ENCODE measurements around the gene AGPS.
"Not testable (repeated sequence)": the region's sequence is repeated elsewhere in the genome, so short reads cannot be mapped to it uniquely, and the experiment has no call there.

The AGPS gene

GRCh38 chr2:177392373-177393202, at the start of gene AGPS:
Gene AGPS, plus strand, starts transcription at chr2:177392773. Its CDS starts 17 bp downstream, at chr2:177392790.
- DNase-seq = peak; percentile 60

- no peak for DNase-seq
These were observed 48.8 kb upstream of the AGPS start for GRCh38 chr2:177343773-177344172.

- DNase-seq = no peak
These were observed 48.3 kb upstream of the AGPS start for GRCh38 chr2:177344316-177344715.

- DNase-seq = no peak
These were observed 46.4 kb upstream of the AGPS start for GRCh38 chr2:177346192-177346591.

- DNase-seq = no peak
These were observed 45.0 kb upstream of the AGPS start for GRCh38 chr2:177347570-177347969.

GRCh38 chr2:177348118-177348654, 44.4 kb upstream of the AGPS start:
- DNase-seq = no peak

- no peak for DNase-seq
These were observed 43.6 kb upstream of the AGPS start for GRCh38 chr2:177348733-177349693.

- not testable (repeated sequence) for DNase-seq
These were observed 41.9 kb upstream of the AGPS start for GRCh38 chr2:177350624-177351023.

- DNase-seq = not testable (repeated sequence)
These were observed 41.5 kb upstream of the AGPS start for GRCh38 chr2:177351121-177351520.

- DNase-seq = no peak
These were observed 40.0 kb upstream of the AGPS start for GRCh38 chr2:177352441-177353186.

GRCh38 chr2:177353187-177353478, 39.4 kb upstream of the AGPS start:
- no peak for DNase-seq

- peak; percentile 75 for DNase-seq
These were observed 38.0 kb upstream of the AGPS start for GRCh38 chr2:177354541-177354940.

GRCh38 chr2:177355874-177356273, 36.7 kb upstream of the AGPS start:
- no peak for DNase-seq

GRCh38 chr2:177359836-177360595, 32.6 kb upstream of the AGPS start:
- DNase-seq = no peak

- DNase-seq = no peak
These were observed 30.1 kb upstream of the AGPS start for GRCh38 chr2:177362499-177362898.

- DNase-seq = no peak
These were observed 29.2 kb upstream of the AGPS start for GRCh38 chr2:177363332-177363731.

- DNase-seq = not testable (repeated sequence)
These were observed 26.8 kb upstream of the AGPS start for GRCh38 chr2:177365764-177366163.

- DNase-seq = not testable (repeated sequence)
These were observed 24.6 kb upstream of the AGPS start for GRCh38 chr2:177368023-177368422.

- DNase-seq = no peak
These were observed 13.2 kb upstream of the AGPS start for GRCh38 chr2:177379354-177379753.

- no peak for DNase-seq
These were observed 12.4 kb upstream of the AGPS start for GRCh38 chr2:177380181-177380580.

GRCh38 chr2:177383935-177384334, 8.6 kb upstream of the AGPS start:
- no peak for DNase-seq

GRCh38 chr2:177385151-177385550, 7.4 kb upstream of the AGPS start:
- no peak for DNase-seq

Data from NCI-H748 treated with DMSO at 0.1 percent for 48 hours (cell line).